Measurements from ENCODE around the gene WNT7A.
A peak's percentile ranks its signal among the peaks of the same experiment; 100 is the strongest.

Gene WNT7A

DNA sequence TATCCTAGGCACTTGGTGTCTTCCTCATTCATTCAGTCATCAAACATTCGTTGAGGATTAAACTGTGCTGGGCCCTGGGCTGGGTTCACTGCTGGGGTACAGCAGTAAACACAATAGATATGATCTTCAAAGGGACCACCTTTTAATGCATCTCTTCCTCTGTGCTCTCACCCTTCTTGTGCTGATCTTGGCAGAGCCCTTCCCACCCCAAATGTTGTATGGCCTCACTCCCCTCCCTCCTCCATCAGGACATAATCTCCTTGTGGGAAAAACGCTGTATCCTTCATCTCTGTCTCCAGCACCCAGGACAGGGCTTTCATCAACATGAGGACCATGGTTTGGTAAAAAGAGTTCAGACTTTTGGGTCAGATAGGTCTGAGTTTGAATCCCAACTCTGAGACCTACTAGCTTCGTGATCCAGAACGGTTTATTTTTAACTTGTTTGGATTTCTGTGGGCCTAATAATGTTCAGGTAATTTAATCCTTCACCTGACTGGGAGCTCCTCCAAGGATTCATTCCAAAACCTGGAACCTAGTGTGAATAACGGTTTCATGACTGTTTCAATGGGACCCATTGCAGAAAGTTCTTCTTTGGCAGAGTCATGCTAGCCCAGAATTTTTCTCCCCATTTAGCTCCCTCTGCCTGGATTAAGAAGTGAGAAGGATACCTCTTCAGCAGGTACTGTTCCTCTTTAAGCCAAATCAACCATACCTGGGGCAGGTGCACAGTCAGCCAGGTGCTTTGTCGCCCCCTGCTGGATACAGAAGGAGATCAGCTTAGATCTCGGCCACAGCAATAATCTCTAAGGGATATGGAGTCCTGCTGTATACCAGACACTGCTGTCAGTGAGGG is 5.2 kb upstream of the WNT7A start:
- DNase-seq: no peak

DNA sequence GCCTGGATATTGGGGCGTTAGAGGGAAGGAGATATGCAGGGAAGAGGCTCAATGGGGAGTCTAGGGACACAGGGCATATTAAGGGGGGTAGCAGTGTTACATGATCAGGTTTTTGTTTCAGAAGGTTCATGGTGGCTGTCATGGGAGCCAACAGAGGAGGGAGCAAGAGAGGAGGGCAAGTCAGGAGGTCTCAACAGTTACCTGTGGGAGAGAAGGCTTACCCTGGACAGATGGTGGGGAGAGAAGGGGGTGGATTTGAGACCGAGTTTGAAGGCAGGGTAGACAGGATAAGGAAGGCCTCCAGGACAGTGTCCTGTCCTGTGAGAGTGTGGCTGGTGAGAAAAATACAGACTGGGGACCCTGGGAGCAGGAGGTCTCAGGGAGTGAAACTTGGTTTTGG is 3.8 kb upstream of the WNT7A start:
- no peak for DNase-seq

DNA sequence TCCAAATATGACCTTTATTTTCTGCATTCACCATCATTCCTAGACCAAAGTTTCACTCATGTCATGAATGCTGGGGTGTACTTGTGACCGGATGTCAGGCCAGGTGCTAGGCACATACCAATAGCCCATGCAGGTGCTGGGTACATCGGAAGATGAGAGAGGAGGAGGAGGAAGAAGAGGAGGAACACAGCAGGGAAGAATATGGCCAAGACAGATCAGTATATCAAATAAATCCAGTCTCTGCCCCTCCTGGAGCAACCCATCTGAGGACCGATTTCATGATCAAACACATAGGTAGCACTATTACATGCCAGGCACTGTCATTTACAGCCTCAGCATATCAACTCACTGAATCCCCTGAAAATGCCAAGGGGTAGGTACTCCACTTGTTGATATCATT is 3.0 kb upstream of the WNT7A start:
- no peak for DNase-seq

DNA sequence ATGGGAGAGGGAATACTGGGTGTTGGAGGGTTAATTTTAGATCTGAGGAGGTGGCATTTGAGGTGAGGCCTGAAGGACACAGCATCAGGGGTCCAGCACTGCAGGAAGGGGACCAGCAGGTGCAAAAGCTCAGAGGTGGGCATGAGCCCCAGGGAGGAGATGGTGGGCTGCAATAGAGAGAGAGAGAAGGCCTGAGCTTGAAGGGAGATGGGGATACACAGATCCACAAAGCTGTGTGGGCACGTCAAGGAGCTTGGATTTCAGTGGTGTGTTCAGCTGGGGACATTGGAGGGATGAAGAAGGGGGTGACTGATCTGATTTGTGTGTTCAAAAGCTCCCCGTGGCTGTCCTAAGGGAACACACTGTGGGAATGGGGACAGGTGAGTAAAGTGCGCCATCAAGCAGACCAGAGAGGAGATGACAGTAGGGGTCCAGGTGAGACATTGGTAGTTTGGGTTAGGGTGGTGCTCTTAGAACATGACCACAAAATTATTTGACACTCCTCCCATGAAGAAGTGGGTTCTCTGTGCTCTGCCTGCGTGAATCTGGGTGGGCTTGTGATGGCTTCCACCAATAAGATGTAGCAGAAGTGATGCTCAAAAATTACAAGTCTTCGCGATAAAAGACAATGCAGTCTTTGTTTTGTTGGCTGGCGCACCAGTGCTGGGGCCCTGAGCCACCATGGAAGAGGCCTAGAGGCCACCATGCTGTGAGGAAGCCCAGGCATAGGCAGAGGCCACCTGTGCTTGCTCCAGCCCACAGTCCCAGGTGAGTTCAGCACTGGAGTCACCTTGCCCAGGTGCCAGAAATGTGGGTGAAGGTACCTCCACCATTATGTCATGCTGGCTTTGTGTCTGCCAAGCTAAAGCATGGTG is 1.9 kb upstream of the WNT7A start:
- no peak for DNase-seq

DNA sequence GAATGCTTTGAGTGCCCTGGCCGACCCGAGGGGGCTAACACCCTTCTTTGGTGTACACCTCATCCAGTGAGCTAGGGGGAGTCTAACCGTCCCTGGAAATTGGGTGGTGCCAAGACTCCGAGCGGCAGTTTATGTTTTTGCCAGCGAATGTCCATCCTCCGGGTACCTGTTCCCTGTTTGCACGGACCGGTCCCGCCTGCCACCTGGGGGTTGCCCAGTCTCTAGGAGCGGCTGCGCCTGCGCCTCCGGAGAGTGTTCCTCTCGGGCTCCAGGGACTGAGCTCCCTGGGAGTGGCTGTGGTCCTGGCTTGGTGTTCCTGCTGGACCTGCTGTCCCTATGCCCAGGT is 913 bp upstream of the WNT7A start:
- DNase-seq: no peak

DNA sequence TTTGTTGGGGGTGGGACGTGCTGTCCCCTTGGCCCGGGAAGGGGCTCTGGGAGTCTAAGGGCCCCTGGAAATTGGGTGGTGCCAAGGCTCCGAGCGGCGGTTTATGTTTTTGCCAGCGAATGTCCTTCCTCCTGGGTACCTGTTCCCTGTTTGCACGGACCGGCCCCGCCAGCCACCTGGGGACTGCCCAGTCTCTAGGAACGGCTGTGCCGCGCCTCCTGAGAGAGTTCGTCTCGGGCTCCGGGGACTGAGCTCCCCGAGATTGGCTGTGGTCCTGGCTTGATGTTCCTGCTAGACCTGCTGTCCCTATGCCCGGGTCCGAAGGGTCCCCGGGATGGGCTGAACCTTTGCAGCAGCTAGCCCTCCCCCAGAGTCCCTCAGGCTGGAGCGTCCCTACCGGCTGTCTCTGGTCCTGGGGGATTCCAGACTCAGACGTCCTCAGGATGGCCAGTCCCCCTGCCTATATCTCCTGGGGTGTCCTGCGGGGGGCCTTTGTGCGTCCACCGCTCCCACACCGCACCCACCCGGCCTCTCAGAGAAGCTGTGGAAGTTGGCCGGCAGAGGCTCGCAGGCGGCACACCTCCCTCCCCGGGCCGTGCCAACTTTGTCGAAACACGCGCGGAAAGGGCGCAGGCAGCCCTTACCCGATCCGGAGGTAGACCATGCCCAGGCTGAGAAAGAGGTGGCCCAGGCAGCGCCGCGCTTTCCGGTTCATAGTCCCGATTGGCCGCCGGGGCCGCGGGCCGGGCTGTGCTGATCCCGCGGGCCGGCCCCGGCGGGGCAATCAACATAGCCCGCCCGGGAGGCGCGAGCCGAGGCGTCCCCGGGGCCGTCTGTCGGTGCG is 547 bp downstream of the WNT7A start:
- no peak for DNase-seq

DNA sequence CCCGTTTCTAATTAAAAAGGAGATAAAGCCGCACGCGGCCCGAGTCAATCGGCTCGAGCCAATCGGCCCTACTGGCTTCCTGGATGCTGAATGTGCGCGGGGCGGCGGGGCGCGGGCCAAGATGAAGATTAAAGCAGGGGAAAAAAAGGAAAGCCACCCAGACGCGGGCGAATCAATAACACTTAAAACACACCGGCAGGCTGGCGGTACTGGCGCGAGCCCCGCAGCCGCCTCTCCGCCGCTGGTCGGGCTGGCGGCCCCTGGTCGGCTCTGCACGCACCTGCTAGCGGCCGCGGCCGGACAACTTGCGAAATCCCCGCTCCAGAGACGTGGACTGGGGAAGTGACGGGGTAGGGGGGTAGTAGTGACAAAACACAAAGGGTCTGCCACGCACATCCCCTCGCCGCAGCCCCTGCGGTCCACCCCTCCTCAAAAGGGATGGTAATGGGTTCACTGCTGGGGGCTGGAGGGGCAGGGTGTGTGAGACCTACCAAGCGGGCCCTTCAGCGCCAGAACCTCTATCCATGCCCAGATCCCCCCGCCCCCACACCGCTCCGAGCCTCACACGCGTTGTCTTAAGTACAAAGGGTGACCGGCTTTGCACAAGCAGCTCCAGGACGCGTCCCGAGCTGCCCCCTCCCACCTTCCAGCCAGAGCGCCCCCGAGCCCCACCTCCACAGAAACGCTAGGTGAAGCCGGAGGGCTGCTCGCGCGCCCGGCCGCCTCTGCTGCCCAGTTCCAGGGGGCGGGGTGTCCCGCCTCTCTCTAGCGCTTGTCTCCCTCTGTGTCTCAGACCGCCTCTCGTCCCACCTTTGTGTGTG is 1.4 kb downstream of the WNT7A start:
- no peak for DNase-seq

DNA sequence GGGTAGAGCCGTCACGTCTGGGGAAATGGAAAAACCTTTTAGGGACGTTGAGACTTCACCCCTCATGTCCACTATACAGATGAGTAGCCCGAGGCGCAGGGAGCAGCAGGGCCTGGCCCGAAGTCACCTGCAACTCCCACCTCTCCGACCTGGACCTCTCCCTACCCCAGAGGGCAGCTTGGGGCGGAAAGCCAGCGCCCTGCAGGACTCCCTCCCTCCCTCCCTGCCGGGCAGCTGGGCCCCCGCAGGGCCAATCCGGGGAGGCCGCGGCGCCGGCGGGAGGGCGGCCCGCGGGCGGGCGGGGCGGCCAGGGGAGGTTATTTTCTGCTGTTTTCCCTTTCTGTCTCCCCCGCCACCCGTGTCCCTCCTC is 2.0 kb downstream of the WNT7A start:
- DNase-seq: no peak

DNA sequence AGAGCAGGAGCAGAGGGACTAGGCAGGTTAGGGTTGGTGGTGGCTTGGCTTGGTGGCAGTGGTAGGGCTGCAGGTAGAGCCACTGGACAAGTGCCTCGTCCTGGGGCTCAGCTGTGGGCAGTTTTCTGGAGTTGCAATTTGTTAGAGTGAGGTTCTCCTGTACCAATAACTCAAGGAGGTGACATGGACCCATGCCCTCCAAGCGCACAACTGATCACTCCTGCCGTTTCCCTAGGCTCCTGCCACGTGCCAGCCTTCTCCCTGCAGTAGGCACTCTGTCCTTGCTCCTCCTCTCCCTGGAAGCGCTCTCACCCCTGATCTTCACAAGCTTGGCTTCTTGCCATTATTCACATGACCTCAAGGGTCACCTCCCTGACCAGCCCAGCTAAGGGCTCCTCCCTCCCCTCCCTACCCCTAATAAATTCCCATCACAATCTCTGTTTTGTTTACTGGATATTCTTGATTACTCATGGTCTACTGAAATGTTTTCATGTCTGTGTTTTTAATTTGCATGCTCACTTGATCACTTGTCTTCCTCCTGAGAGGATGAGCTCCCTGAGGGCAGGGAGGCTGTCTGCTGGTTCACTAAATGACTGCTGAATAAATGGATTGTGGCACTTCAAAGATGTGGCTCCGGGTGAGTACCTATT is 3.3 kb downstream of the WNT7A start:
- DNase-seq: no peak

DNA sequence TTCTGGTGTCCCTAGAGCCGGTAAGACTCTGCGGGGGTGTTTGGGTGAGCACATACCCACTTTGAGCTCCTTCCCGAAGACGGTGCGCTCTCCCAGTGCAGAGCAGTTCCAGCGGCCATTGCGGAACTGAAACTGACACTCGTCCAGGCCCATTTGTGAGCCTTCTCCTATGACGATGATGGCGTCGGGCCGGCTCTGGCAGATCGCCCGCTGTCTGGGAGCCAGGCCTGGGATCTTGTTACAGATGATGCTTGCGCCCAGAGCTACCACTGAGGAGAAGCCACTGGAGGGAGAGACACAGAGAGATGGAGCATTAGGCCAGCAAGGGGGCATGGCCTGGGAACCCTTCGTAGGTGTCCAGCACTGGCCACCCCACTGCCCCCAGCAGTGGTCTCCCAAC is 5.0 kb downstream of the WNT7A start:
- peak in 1 of 2 donors; percentile 38 for DNase-seq

DNA sequence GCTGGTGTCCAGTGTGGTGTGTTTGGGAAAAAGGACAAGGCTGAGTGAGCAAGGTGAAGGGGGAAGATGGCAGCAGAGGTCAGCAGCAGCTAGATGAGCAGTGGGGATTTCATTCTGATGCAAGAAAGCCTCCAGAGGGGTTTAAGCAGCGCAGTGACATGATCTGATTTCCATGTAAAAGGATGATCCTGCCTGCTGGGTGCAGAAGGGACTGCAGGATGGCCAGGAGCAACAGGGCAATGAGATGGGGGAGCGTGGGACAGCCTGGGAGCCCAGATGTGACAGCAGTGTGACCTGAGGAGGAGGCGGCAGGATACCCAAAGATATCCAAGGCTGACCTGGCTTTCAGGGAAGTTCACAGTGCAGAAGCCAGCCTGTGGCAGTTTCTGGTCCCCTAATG is 6.1 kb downstream of the WNT7A start:
- no peak for DNase-seq

DNA sequence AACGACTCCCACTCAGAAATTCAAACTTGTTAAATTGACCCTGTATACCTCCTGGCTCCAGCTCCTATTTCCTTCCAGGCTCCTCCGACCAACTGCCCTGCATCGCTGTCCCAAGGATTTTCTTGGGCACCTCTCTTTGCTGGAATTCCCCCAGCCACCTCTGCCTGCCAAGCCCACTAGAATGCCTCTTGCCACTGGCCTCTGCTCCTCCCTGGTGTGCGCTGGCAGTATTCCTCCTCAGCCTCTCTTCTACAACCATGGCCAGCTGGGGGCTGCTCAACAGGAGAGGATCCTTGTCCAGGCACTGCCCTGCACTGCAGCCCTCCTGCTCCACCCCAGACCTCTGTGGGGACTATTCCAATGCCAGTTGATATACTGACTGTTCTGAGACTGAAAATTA is 7.4 kb downstream of the WNT7A start:
- peak in 1 of 2 donors; percentile 16 for DNase-seq

DNA sequence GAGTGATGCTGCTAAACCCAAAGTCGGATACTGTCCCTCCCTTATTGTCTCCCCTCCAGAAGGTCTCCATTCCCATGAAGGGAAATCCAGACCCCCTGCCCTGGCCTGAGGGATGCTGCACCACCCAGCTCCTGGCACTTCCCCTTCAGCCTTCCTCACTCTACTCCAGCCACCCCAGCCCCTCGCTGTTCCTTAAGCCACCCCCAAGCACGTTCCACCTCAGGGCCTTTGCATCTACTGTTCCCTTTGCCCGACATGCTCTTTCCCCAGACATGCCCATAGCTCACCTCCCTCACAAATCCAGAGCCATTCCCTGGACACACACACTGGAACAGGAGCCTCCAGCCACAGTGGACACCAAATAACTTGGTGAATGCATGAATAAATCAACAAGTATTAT is 8.1 kb downstream of the WNT7A start:
- DNase-seq: no peak

DNA sequence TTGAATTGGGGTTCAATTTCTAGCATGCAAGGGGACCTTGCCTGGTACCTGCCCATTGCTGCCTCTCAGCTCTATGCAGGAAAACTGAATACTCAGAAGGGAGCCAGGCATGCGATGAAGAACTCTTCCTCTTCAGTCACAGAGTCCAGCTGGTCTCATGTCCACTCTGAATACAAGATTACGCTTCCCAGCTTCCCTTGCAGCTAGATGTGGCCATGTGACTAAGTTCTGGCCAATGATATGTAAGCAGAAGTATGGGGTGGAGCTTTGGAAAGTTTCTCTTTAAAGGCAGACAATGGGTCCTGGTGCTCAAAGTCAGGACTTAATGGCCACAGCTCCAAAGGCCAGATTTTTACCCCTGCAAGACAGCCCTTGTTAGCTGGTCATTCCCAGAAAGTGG is 9.0 kb downstream of the WNT7A start:
- DNase-seq: no peak

DNA sequence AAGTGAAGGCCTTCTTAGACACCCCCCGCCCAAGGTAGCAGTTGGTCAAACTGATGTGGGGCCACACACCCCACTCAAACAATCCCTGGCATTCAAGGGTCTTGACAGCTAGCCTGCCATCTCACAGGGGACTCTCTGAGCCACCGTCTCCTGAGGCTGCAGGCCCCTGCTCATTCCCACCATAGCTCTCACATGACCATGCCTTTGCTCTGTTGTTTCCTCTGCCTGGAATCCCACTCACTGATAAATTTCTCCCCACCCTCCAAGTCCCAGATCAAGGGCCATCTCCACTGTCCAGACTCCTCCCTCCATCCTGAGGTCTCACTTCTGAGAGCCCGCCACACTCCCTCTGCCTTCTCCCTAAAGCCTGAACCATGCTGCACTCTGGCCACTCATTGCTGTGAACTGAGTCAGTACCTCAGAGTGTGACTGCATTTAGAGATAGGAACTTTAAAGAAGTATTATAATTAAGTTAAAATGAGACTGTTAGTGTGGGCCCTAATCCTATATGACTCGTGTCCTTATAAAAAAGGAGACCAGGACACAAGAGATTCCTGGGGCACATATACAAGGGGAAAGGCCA is 10.0 kb downstream of the WNT7A start:
- no peak for DNase-seq

DNA sequence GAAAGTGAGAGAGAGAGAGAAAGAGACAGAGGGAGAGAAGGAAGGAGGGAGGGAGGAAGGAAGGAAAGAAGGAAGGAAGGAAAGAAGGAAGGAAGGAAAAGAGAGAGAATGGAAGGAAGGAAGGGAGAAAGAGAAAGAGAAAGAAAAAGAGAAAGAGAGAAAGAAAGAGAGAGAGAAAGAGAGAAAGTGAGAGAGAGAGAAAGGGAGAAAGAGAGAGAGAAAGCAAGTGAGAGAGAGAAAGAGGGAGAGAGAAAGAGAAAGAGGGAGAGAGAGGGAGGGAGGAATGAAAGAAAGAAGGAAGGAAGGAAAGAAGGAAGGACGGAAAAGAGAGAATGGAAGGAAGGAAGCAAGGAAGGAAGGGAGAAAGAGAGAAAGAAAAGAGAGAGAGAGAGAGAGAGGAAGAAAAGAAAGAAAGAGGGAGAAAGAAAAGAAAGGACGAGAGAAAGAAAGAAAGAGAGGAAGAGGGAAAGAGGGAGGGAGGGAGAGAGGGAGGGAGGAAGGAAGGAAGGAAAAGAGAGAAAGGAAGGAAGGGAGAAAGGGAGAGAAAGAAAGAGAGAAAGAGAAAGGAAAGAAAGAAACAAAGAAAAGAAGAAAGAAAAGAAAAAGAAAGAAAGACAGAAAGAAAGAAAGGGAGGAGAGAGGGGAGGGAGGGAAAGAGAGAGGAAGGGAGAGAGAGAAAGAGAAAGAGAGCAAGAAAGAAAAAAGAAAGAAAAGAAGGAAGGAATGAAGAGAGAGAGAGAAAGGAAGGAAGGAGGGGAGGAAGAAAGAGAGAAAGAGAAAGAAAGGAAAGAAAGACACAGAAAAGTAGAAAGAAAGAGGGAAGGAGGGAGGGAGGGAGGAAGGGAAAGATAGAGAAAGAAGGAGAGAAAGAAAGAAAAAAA is 10.8 kb downstream of the WNT7A start:
- no peak for DNase-seq

DNA sequence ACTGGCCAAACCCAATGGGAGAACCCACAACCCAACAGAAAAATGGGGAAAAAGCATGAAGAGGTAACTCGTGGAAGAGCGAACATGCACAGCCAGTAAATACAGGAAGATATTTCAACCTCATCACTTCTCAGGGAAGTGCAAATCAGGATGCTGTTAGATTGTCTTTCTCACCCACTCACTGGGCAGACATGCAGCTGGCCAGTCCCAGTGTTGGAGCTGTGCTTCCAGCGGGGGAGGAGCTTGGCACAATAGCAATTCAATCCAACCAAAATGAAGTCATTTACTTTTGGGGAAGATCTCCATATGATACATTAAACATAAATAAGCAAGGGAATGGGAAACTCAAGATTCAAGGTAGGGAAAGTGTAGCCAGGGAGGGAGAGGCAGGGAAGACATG is 12.1 kb downstream of the WNT7A start:
- no peak for DNase-seq

DNA sequence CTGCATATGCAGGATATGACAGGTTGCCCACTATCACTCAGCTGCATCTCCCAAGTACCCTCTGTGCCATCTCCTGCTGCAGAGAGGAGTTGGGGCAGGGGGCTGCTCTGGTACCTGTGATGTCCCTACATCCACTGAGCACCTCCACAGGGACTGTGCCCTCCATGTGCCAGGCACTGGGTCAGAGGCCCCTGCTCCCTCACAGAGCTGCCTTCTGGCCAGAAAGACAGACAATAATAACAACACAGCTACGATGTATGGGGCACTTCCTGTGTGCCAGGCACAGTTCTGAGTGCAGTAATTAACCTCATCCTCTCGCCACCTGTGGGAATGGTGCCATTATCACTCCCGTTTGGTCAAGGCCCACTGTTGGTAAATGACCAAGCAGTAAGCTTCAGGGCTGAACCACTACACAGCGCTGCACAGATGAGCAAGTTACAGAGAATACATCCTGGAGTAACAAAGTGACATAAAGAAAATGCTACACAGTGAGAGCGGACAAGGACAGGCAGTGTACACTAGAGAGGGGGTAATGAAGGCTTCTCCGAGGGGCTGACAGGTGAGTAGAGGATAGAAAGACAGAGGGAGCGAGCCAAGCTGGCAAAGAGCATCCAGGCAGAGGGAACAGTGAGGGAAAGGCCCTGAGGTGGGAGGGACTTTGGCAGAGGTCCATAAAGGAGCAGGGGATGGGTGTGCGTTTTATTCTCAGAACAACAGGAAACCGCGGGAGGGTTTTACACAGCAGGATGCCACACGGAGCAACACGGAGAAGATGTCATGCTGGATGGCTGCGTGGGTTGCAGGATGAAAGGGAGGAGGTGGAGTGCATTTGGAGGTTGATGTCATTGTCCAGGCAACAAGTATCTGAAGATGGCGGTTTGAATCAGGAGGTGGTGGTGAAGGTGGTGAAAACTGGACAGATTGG is 13.6 kb downstream of the WNT7A start:
- no peak for DNase-seq

DNA sequence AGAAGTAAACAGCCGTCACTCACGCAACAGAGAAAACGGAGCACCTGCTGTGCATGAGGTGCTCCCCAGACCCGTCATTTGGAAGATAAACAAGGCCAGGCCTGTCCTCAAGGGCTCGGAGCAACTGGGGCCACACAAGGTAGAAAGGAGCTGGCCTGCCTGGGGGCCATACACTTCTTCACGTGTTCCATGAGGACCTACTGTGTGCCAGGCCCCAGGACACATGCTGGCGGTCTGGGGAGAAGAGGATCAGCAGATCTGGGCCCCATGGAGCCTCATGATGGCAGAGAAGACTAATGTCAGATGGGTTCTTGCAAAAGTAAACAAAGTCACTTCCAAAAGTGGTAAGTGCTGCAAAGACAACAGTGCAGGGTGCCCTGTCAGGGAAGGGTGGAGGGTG is 14.3 kb downstream of the WNT7A start:
- no peak for DNase-seq
